Naive thymus-derived CD4-positive, alpha-beta T cell (primary cell): ENCODE results near the gene ARHGAP23. TPM values are rescaled to one million over a fixed set of nuclear protein-coding genes. Genes with fewer than 3 reads are reported as not detected.

Source experiments
- ATAC-seq: fragments of 150-1000 bp; cut with Tn5 transposase; 2 replicates; pipeline ENCODE4 v1.10.0; 2021; ENCODE audit warnings: mild to moderate bottlenecking, moderate library complexity
- CTCF ChIA-PET: fragments of 350-600 bp; sonication (Branson Sonifier 250); formaldehyde crosslinking; loops from one replicate; lab custom pipeline; 2021; ENCODE audit warnings: antibody characterized with exemption; lab: Charles Lee
- POLR2A ChIA-PET: fragments of 350-600 bp; sonication (Branson Sonifier 250); formaldehyde crosslinking; loops from one replicate; lab custom pipeline; 2021; ENCODE audit warnings: antibody characterized with exemption, inconsistent platforms; lab: Charles Lee
- DNase-seq, 9 donors: peaks; one replicate each; pipeline versions ENCODE4 v3.0.0 to v3.0.0-alpha.2; 2020 to 2022; ENCODE audit warnings: mixed read lengths in 1 of 9
- H3K27ac ChIP-seq: one replicate; pipeline ENCODE4 v1.7.0; 2013; ENCODE audit warnings: mild to moderate bottlenecking, low read depth, low read length, moderate library complexity
- H3K27me3 ChIP-seq, 2 donors: one replicate each; pipeline ENCODE4 v1.7.0; 2013; ENCODE audit warnings: low read length in 2 of 2, mild to moderate bottlenecking in 2 of 2, moderate library complexity in 2 of 2; ENCODE audit not compliant: control insufficient read depth in 2 of 2, insufficient read depth in 2 of 2
- H3K36me3 ChIP-seq, 3 experiments: 1 replicate in 2 of 3; 2 replicates in 1 of 3; pipeline ENCODE4 v1.7.0; 2013; ENCODE audit warnings: low read length in 3 of 3, mild to moderate bottlenecking in 3 of 3, moderate library complexity in 1 of 3; ENCODE audit not compliant: insufficient read depth in 3 of 3, control insufficient read depth in 2 of 3
- H3K4me1 ChIP-seq, 2 donors: one replicate each; pipeline ENCODE4 v1.7.0; 2013; ENCODE audit warnings: low read length in 2 of 2, mild to moderate bottlenecking in 2 of 2, moderate library complexity in 1 of 2; ENCODE audit not compliant: control insufficient read depth in 2 of 2, insufficient read depth in 2 of 2
- H3K4me3 ChIP-seq: 2 replicates; pipeline ENCODE4 v1.7.0; 2013; ENCODE audit warnings: mild to moderate bottlenecking, low read length
- H3K9me3 ChIP-seq, 3 experiments: 1 replicate in 2 of 3; 2 replicates in 1 of 3; pipeline ENCODE4 v1.7.0; 2013; ENCODE audit warnings: low read length in 3 of 3; ENCODE audit not compliant: control insufficient read depth in 2 of 3
- H3K27ac Mint-ChIP-seq, 9 donors: one replicate each; pipeline ENCODE4 v1.8.0; 2020 to 2022; ENCODE audit warnings: mixed read lengths in 9 of 9, mild to moderate bottlenecking in 8 of 9, moderate library complexity in 5 of 9, inconsistent platforms in 2 of 9
- H3K27me3 Mint-ChIP-seq, 5 donors: one replicate each; pipeline ENCODE4 v1.8.0; 2021 to 2022; ENCODE audit warnings: mixed read lengths in 5 of 5, mild to moderate bottlenecking in 1 of 5
- H3K36me3 Mint-ChIP-seq, 5 donors: one replicate each; pipeline ENCODE4 v1.8.0; 2020 to 2022; ENCODE audit warnings: mixed read lengths in 5 of 5, mild to moderate bottlenecking in 3 of 5, inconsistent platforms in 1 of 5
- H3K4me1 Mint-ChIP-seq, 7 donors: one replicate each; pipeline ENCODE4 v1.8.0; 2020 to 2022; ENCODE audit warnings: mixed read lengths in 7 of 7, mild to moderate bottlenecking in 3 of 7, inconsistent platforms in 1 of 7
- H3K4me3 Mint-ChIP-seq, 10 donors: one replicate each; pipeline ENCODE4 v1.8.0; 2020 to 2022; ENCODE audit warnings: mild to moderate bottlenecking in 10 of 10, mixed read lengths in 10 of 10, moderate library complexity in 6 of 10, inconsistent platforms in 2 of 10
- H3K9me3 Mint-ChIP-seq, 11 donors: one replicate each; pipeline ENCODE4 v1.8.0; 2020 to 2022; ENCODE audit warnings: mixed read lengths in 11 of 11, mild to moderate bottlenecking in 4 of 11, inconsistent platforms in 1 of 11, moderate library complexity in 1 of 11
- intact Hi-C, 2 donors: fragments of 100-400 bp; cut with micrococcal nuclease; formaldehyde crosslinking; loops; one replicate each; pipeline ENCODE4 v1.15.1; 2023
- polyA plus RNA-seq, 2 donors: library from polyadenylated mRNA; unstranded; fragments of 300-500 nt; fragmentation: Illumina TruSeq; gene quantifications; one replicate each; pipeline ENCODE4 v1.2.3, GENCODE V29; 2021
- total RNA-seq, 6 experiments: library from RNA in 5 of 6; stranded (reverse) in 5 of 6; gene quantifications; 1 replicate in 5 of 6; 2 replicates in 1 of 6; pipeline ENCODE4 v1.2.3 and lab custom pipeline; 2021 to 2026

The ARHGAP23 gene
- total and polyA plus RNA-seq, 7 experiments from 2014 or later = 0.24 to 1.3 (median 0.34) TPM; not detected in 4

GRCh38 chr17:38452719-38453118 lies 24.5 kb downstream of the ARHGAP23 start:
- H3K27me3 Mint-ChIP-seq = peaks cover 34 to 51% (median 45%) of the 10 kb centered on the region in 5 donors
- intact Hi-C loops = no loop called here
- no peaks in the 10 kb centered on the region for H3K36me3 ChIP-seq
- ATAC-seq (peak; percentile 14), DNase-seq (no peak)
- H3K4me1 Mint-ChIP-seq = peaks cover 6 to 18% (median 15%) of the 10 kb centered on the region in 7 donors
- no peaks in the 10 kb centered on the region for H3K4me1 ChIP-seq
- peak overlapping the region; percentile 18 to 87 (median 62) for H3K4me3 Mint-ChIP-seq
- CTCF ChIA-PET = no interaction called here
- no peaks in the 10 kb centered on the region for H3K9me3 ChIP-seq
- H3K36me3 Mint-ChIP-seq = peaks cover 0 to 9% (median 0%) of the 10 kb centered on the region in 5 donors
- H3K4me3 ChIP-seq = no peak overlapping the region
- no peak overlapping the region for H3K27ac Mint-ChIP-seq
- peaks cover 0 to 3% of the 10 kb centered on the region in 2 donors for H3K27me3 ChIP-seq
- H3K9me3 Mint-ChIP-seq = peaks cover 0 to 5% (median 0%) of the 10 kb centered on the region in 11 donors
- H3K27ac ChIP-seq = no peak overlapping the region
- POLR2A ChIA-PET = no interaction called here

GRCh38 chr17:38453951-38454421 lies 25.7 kb downstream of the ARHGAP23 start:
- H3K4me1 ChIP-seq = no peaks in the 10 kb centered on the region
- peaks cover 0 to 3% of the 10 kb centered on the region in 2 donors for H3K27me3 ChIP-seq
- no peak for ATAC-seq
- H3K27me3 Mint-ChIP-seq = peaks cover 34 to 51% (median 45%) of the 10 kb centered on the region in 5 donors
- CTCF ChIA-PET = no interaction called here
- H3K4me1 Mint-ChIP-seq = peaks cover 6 to 18% (median 15%) of the 10 kb centered on the region in 7 donors
- H3K27ac Mint-ChIP-seq = no peak overlapping the region
- H3K9me3 ChIP-seq = no peaks in the 10 kb centered on the region
- peak overlapping the region in 2 of 10 donors; percentile 36 to 54 for H3K4me3 Mint-ChIP-seq
- H3K9me3 Mint-ChIP-seq = peaks cover 0 to 5% (median 0%) of the 10 kb centered on the region in 11 donors
- no peaks in the 10 kb centered on the region for H3K36me3 ChIP-seq
- H3K27ac ChIP-seq = no peak overlapping the region
- POLR2A ChIA-PET = no interaction called here
- intact Hi-C loops = no loop called here
- peaks cover 0 to 9% (median 0%) of the 10 kb centered on the region in 5 donors for H3K36me3 Mint-ChIP-seq
- no peak overlapping the region for H3K4me3 ChIP-seq
- no peak for DNase-seq

GRCh38 chr17:38454532-38454931 lies 26.3 kb downstream of the ARHGAP23 start:
- intact Hi-C loops = no loop called here
- DNase-seq (no peak), ATAC-seq (no peak)
- POLR2A ChIA-PET = no interaction called here
- Histone ChIP-seq H3K36me3 (no peaks in the 10 kb centered on the region), H3K9me3 (no peaks in the 10 kb centered on the region), H3K27me3 (peaks cover 0 to 3% of the 10 kb centered on the region in 2 donors), H3K27ac (no peak overlapping the region), H3K4me3 (no peak overlapping the region), H3K4me1 (no peaks in the 10 kb centered on the region)
- H3K9me3 Mint-ChIP-seq = peaks cover 0 to 5% (median 0%) of the 10 kb centered on the region in 11 donors
- peak overlapping the region in 6 of 10 donors; percentile 20 to 54 (median 30) for H3K4me3 Mint-ChIP-seq
- CTCF ChIA-PET = no interaction called here
- H3K27ac Mint-ChIP-seq = no peak overlapping the region
- H3K27me3 Mint-ChIP-seq = peaks cover 34 to 51% (median 43%) of the 10 kb centered on the region in 5 donors
- H3K36me3 Mint-ChIP-seq = peaks cover 0 to 9% (median 0%) of the 10 kb centered on the region in 5 donors
- peaks cover 6 to 18% (median 15%) of the 10 kb centered on the region in 7 donors for H3K4me1 Mint-ChIP-seq

GRCh38 chr17:38455288-38455915 lies 27.1 kb downstream of the ARHGAP23 start:
- Mint-ChIP-seq H3K27ac (no peak overlapping the region), H3K27me3 (peaks cover 33 to 51% (median 45%) of the 10 kb centered on the region in 5 donors), H3K4me1 (peaks cover 6 to 20% (median 17%) of the 10 kb centered on the region in 7 donors), H3K36me3 (peaks cover 0 to 9% (median 0%) of the 10 kb centered on the region in 5 donors), H3K9me3 (peaks cover 0 to 5% (median 0%) of the 10 kb centered on the region in 11 donors), H3K4me3 (peak overlapping the region in 2 of 10 donors; percentile 29 to 35)
- Histone ChIP-seq H3K27me3 (no peaks in the 10 kb centered on the region), H3K36me3 (no peaks in the 10 kb centered on the region), H3K4me3 (no peak overlapping the region), H3K27ac (no peak overlapping the region), H3K4me1 (no peaks in the 10 kb centered on the region), H3K9me3 (no peaks in the 10 kb centered on the region)
- ChIA-PET POLR2A (no interaction called here), CTCF (no interaction called here)
- ATAC-seq = no peak
- intact Hi-C loops = no loop called here
- no peak for DNase-seq

- H3K36me3 ChIP-seq = no peaks in the 10 kb centered on the region
- no peak for ATAC-seq
- POLR2A ChIA-PET = no interaction called here
- peaks cover 28 to 46% (median 41%) of the 10 kb centered on the region in 5 donors for H3K27me3 Mint-ChIP-seq
- H3K27me3 ChIP-seq = no peaks in the 10 kb centered on the region
- H3K9me3 Mint-ChIP-seq = peaks cover 0 to 5% (median 0%) of the 10 kb centered on the region in 11 donors
- H3K9me3 ChIP-seq = no peaks in the 10 kb centered on the region
- H3K4me3 Mint-ChIP-seq = peak overlapping the region in 1 of 10 donors; percentile 16
- no peaks in the 10 kb centered on the region for H3K4me1 ChIP-seq
- H3K36me3 Mint-ChIP-seq = peaks cover 0 to 9% (median 0%) of the 10 kb centered on the region in 5 donors
- H3K27ac ChIP-seq = no peak overlapping the region
- CTCF ChIA-PET = no interaction called here
- peak overlapping the region in 1 of 9 donors; percentile 71 for H3K27ac Mint-ChIP-seq
- intact Hi-C loops = no loop called here
- no peak overlapping the region for H3K4me3 ChIP-seq
- H3K4me1 Mint-ChIP-seq = peaks cover 6 to 20% (median 17%) of the 10 kb centered on the region in 7 donors
- DNase-seq = no peak
Observed at GRCh38 chr17:38456031-38456815, 28.0 kb downstream of the ARHGAP23 start.

GRCh38 chr17:38457577-38458371 lies 29.5 kb downstream of the ARHGAP23 start:
- POLR2A ChIA-PET = no interaction called here
- CTCF ChIA-PET = no interaction called here

More at GRCh38 chr17:38457577-38458371, 29.5 kb downstream of the ARHGAP23 start:
- H3K9me3 ChIP-seq = no peaks in the 10 kb centered on the region
- no peak overlapping the region for H3K27ac Mint-ChIP-seq
- no peak overlapping the region for H3K27ac ChIP-seq
- H3K4me1 ChIP-seq = no peaks in the 10 kb centered on the region
- H3K4me3 ChIP-seq = no peak overlapping the region
- H3K36me3 Mint-ChIP-seq = peaks cover 0 to 4% (median 0%) of the 10 kb centered on the region in 5 donors
- intact Hi-C loops = no loop called here
- H3K4me3 Mint-ChIP-seq = no peak overlapping the region
- ATAC-seq (no peak), DNase-seq (no peak)
- H3K4me1 Mint-ChIP-seq = peaks cover 6 to 17% (median 12%) of the 10 kb centered on the region in 7 donors
- H3K27me3 Mint-ChIP-seq = peaks cover 20 to 37% (median 28%) of the 10 kb centered on the region in 5 donors
- H3K27me3 ChIP-seq = no peaks in the 10 kb centered on the region
- H3K36me3 ChIP-seq = no peaks in the 10 kb centered on the region
- H3K9me3 Mint-ChIP-seq = peaks cover 0 to 5% (median 0%) of the 10 kb centered on the region in 11 donors
